Right ventricle myocardium inferior (tissue), 1 donor: ENCODE data around the gene CASKIN2. TPM values are rescaled to one million over a fixed set of nuclear protein-coding genes. Genes with fewer than 3 reads are reported as not detected.

Source experiments
- ATAC-seq: fragments of 200-7000 bp; cut with Tn5 transposase; one replicate; pipeline ENCODE4 v1.9.1; 2020; ENCODE audit warnings: mild to moderate bottlenecking, moderate library complexity
- DNase-seq: peaks from one replicate; pipeline ENCODE4 v3.0.0; 2021; ENCODE audit errors: missing footprints
- intact Hi-C: fragments of 100-400 bp; cut with DNase I; formaldehyde crosslinking; loops from one replicate; pipeline ENCODE4 v1.11.0; 2022
- total RNA-seq: library from RNA; stranded (reverse); fragmentation: NEBNext Ultra II Directional; extraction: Animal tissue kit (Norgen Biotek cat#: 25700); gene quantifications from one replicate; pipeline ENCODE4 v1.2.1, GENCODE V29; 2021
- donor health status: DM: no; HTN: yes; CAD: no; lungs with severe emphysema.

CASKIN2 gene
- total RNA-seq, 1 donor from 2014 or later: 39.1 TPM

DNA sequence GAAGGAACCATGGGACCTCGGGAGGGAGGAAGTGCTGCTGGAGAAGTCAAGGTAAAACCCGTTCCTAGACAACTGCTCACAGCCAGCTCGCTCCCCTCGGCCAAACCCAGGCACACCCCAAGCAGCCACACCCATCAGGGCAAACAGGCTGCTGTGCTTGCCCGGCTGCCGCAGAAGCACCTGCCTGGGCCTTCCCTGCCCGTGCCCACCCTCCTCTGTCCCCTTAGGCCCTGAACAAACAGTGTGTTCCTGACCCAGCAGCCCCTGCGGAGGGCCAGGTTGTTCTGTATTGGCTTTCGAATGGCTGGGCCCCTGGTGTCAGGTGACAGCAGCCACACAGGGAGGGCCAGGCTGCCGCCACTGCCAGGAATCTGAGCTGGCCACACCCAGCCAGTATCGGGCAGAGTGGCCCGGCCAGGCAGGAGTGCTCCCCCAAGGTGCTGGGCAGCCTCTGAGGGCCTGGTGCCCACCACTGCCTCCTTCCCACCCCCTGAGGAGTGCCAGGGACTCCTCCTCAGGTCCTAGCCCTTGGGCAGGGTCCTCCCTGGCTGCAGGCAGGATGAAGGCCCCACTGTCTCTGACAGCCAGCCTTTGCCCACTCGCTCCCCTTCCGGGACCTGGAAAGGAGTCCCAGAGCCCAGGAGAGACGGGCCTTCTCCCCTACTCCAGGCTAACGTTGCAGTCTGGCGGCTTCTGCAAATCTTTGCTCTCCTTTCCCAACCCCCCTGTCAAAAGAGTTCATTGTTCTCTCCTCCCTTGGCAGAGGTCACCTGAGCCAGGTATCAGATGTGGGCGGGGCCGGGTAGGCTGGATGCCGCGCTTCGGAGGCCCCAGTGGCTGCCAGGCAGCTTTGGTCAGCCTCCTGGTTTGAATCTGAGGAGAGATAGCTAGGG is 34.2 kb upstream of the CASKIN2 start:
- DNase-seq: peak; percentile 58

DNA sequence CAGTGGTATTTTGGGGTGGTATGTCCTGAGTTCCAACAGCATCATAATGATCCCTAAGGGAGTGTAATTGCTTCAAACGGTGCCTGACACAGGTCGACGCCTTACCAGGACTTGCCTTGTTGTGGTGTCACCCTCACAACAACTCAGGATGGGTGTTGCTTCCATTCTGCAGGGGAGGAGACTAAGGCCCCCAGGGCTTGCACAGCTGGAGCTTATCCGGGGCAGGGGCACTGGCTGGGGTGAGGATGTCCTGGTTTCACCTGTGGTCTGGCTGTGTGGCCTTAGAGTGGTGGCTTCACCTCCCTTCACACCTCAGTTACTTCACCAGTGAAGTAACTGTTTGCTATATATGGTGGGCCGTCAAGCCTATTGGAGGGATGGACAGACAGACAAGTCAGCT is 33.5 kb upstream of the CASKIN2 start:
- DNase-seq (peak; percentile 22), ATAC-seq (no peak)
- intact Hi-C loops: no loop called here

More for the DNA sequence above, 34.2 kb upstream of the CASKIN2 start:
- peak; percentile 64 for ATAC-seq
- intact Hi-C loops: no loop called here

DNA sequence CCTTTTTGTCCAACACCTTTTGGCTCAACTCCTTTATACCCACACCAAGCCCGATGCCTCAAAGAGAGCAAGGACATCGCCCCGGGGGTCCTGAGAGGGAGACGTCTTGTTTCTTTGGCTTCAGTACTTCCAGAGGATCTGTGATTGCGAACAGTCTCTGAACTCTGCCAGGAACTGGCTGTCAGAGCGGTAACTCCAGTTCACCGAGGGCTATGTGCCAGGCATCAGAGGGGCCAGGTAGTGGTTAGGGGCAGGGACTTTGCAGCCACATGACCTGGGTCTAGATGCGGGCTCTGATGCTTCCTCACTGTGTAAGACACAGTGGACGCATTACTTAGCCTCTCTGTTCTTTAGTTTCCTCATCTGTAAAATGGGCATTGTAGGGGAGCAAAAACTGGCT is 31.8 kb upstream of the CASKIN2 start:
- intact Hi-C loops: no loop called here
- peak; percentile 6 for DNase-seq
- ATAC-seq: no peak

DNA sequence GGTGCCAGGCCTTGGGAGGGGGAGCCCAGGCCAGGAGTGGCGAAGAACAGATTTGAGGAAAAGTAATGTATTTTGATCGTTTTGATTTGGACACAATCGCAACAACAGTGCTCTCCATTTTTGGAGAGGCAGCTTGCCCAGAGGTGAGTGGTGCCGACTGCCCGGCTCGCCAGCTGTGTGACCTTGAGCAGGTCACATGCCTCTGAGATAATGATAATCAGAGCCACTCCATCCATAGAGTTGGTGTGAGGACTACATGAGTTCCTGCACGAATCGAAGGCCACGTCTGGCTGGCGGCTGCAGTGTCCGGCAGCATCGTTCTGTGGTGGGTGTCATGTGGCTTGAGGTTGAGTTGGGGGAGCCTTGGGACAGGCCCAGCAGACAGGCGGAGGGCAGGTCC is 30.8 kb upstream of the CASKIN2 start:
- intact Hi-C loops: no loop called here
- no peak for ATAC-seq

DNA sequence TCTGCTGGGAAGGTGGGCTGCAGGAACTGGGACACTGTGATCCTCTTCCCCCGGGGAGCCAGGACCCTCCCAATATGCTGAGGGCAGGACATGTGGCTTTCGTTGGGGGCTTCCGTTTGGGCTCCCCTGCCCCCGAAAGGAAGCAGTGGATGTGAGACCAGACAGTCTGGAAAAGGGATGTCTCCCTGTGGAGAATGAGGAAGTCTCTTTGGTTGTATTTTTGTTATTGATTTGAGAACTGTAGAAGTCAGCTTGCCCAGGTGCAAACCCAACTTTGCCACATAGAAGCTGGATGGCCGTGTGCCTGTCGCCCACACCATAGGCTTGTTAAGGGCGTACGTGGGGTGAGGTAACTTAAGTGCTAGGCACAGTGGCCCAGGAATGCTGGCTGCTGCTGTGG is 28.9 kb upstream of the CASKIN2 start:
- ATAC-seq: no peak

More for the DNA sequence above, 30.8 kb upstream of the CASKIN2 start:
- DNase-seq: peak; percentile 69

GRCh38 chr17:75542728-75543336 is 27.5 kb upstream of the CASKIN2 start:
- peak; percentile 54 for DNase-seq
- ATAC-seq: no peak
- intact Hi-C loops: no loop called here

More for the DNA sequence above, 28.9 kb upstream of the CASKIN2 start:
- intact Hi-C loops: no loop called here
- no peak for DNase-seq

DNA sequence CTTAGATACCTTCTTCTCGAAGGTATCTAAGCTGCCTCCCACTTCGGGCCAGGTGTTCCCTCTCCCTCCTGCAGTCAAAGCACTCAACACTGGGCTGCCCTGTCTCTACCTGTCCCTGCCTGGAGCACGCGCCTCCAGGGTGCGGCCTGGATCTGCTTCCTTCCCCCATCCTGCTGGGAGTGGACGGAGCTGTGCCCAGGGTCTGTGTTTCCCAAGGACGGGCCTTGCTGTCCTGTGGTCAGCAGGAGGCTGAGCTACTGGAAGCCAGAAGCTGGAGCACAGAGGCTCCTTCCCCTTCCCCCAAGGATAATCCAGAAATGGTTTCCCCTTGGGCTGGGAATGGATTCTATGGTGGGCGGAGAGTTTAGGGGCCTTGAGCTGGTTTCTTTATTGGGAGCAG is 26.9 kb upstream of the CASKIN2 start:
- ATAC-seq (no peak), DNase-seq (no peak)
- intact Hi-C loops: no loop called here

DNA sequence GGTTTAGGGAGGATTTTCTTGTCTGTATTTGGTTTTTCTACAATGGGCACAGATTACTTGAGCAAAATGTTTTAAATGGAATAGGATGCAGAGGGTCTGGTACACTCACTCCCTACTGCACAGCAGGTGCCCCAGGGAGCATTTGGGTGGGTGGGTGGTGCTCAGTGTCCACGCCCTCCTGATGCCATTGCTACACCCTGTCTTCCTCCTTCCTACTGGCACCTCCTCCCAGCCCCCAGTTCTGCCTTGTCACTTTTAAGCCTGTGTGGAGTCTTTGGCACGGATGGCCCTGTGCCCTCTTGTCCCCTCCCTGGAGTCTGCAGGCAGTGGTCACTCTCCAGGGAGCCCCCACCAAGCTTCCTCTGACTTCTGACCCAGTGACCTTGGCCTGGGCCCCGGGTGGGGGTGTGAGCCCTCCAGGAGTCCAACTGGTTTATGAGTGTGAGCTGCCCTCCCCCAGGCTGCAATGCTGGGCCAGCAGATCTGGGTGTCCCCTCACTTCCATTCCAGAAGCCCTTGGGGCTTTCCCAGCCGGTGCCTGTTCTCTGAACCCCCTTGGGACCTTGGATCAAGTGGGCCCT is 25.7 kb upstream of the CASKIN2 start:
- DNase-seq (no peak), ATAC-seq (no peak)
- intact Hi-C loops: no loop called here

GRCh38 chr17:75539967-75540729 is 24.8 kb upstream of the CASKIN2 start:
- DNase-seq (no peak), ATAC-seq (no peak)
- intact Hi-C loops: no loop called here

GRCh38 chr17:75536366-75536765 is 21.0 kb upstream of the CASKIN2 start:
- no peak for ATAC-seq
- intact Hi-C loops: no loop called here
- no peak for DNase-seq

DNA sequence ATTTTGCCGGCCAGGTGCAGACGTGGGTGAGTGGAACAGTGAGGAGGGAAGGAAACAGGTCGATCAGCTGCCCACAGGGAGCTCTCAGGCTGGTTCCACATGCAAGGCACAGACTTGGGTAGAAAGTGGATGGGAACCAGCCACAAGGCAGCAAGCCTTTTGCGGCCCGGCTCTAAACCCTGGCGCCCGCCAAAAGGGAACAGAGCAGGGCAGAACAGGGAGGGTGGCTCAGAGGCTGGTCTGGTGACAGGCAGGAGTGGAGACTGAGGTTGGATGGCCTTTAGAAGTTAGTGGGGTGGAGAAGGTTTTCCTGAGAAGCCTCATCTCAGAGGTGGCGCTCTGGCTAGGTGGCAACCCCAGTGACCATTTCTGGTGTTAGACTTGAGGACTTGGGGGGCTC is 20.5 kb upstream of the CASKIN2 start:
- DNase-seq: no peak
- no peak for ATAC-seq
- intact Hi-C loops: no loop called here

- intact Hi-C loops: no loop called here
- peak; percentile 64 for DNase-seq
- peak; percentile 28 for ATAC-seq
Measured at GRCh38 chr17:75535119-75535537, 19.8 kb upstream of the CASKIN2 start.

GRCh38 chr17:75531721-75532072 is 16.4 kb upstream of the CASKIN2 start:
- DNase-seq (no peak), ATAC-seq (no peak)
- intact Hi-C loops: no loop called here

DNA sequence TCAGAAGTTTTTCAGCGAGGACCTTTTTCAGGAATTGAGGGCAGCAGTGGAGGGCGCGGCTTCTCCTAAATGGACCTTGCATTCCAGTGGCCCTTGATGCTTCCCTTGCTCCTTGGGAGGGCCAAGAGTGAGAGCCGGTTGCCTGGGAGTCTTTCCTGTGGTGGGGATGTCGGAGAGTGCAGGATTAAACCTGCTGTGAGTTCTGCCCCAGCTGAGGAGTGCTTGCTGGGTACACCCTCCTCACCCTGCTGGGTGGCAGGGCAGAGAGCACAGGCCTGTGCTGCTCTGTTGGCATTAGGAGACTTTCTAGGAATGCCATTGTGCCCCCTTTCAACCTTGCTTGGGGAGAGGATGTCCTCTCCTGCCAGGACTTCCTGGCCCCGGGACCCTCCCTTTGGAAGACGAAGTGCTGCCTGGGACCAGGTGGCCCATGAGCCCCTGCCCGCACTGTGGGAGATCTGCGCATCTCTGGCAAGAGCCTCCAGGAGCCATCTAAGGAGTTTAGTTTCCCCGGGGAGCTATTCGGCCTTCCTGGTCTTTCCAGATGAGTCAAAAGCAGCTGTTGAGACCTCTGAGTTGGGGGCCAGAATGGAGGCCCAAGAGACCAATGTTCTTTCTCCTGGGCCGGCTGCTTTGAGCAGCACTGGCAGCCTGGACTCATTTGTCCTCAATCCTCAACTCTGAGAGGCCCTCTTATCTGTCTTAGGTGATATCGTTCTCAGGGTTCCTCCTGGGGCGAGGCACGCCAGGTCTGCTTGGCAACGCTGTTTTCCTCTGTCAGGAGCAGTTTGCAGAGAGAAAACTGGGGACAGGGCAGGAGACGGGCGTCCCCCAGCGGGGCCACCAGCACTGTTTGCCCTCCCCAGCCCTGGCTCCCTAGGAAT is 15.7 kb upstream of the CASKIN2 start:
- intact Hi-C loops: no loop called here
- ATAC-seq (no peak), DNase-seq (peak; percentile 25)

GRCh38 chr17:75526555-75527270 is 11.4 kb upstream of the CASKIN2 start:
- ATAC-seq (no peak), DNase-seq (peak; percentile 15)
- intact Hi-C loops: no loop called here

GRCh38 chr17:75525806-75526554 is 10.6 kb upstream of the CASKIN2 start:
- DNase-seq (peak; percentile 71), ATAC-seq (no peak)
- intact Hi-C loops: loop anchor here (2.0 kb wide), 1 partner anchor 99 kb away; no protein-coding TSS in a partner anchor
